ENCODE measurements around the gene MCF2L2. TPM values are rescaled to one million over a fixed set of nuclear protein-coding genes. Genes with fewer than 3 reads are reported as not detected.

Gene MCF2L2
- polyA plus RNA-seq, 1 donor from 2014 or later, result 9.3 TPM

DNA sequence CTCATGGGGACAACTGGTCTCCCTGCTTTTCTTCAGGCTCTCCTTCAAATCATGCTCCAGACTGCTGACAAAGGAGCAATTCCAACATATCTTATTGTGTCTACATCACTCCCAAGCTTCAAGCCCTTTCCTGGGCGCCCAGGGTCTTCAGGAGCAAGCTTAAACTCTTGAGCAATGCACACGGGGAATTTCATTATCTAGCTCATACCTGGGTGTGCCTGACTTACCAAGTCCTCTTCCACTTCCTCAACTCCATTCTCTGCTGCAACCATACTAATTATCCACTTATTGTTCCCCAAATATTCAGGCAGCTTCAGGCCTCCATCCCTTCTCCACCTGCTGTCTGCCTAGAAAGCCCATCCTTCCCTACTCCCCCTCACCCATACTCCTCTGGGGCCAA, 124.7 kb downstream of the MCF2L2 start:
- Histone ChIP-seq H4K20me1 (ENCODE audit: insufficient read depth) (no peaks in the 10 kb centered on the region), H3K9me3 (ENCODE audit: low read length) (no peaks in the 10 kb centered on the region), H3K9me2 (ENCODE audit: insufficient read depth, low read length) (no peaks in the 10 kb centered on the region), H3K4me2 (ENCODE audit: low read length) (no peak overlapping the region), H3K79me2 (replicated peaks; ENCODE audit: insufficient read depth, low read length) (no peaks in the 10 kb centered on the region), H3K27me3 (ENCODE audit: insufficient read depth, low read depth, low read length) (no peaks in the 10 kb centered on the region), H3F3A (ENCODE audit: insufficient read depth, low read length, poor library complexity, severe bottlenecking) (no peaks in the 10 kb centered on the region), H2AFZ (ENCODE audit: low read depth, low read length) (no peak overlapping the region), H3K36me3 (ENCODE audit: insufficient read depth, low read length) (no peaks in the 10 kb centered on the region), H3K27ac (ENCODE audit: low read length) (no peak overlapping the region), H3K9ac (ENCODE audit: low read length) (no peak overlapping the region), H3K4me3 (ENCODE audit: low read length) (no peak overlapping the region)
- TF ChIP-seq RAD21 (conservative IDR thresholded peaks at IDR 0.05) (no peak), CTCF (IDR thresholded peaks at IDR 0.05; ENCODE audit: poor library complexity, severe bottlenecking) (no peak), SMC3 (conservative IDR thresholded peaks at IDR 0.05; ENCODE audit: poor library complexity) (no peak), TAF1 (IDR thresholded peaks at IDR 0.05; ENCODE audit: low read depth) (no peak), EZH2 (IDR thresholded peaks at IDR 0.05; ENCODE audit: borderline replicate concordance, insufficient read depth, low read length, poor library complexity, severe bottlenecking) (no peak)
- TF ChIP-seq, protein P1, sequence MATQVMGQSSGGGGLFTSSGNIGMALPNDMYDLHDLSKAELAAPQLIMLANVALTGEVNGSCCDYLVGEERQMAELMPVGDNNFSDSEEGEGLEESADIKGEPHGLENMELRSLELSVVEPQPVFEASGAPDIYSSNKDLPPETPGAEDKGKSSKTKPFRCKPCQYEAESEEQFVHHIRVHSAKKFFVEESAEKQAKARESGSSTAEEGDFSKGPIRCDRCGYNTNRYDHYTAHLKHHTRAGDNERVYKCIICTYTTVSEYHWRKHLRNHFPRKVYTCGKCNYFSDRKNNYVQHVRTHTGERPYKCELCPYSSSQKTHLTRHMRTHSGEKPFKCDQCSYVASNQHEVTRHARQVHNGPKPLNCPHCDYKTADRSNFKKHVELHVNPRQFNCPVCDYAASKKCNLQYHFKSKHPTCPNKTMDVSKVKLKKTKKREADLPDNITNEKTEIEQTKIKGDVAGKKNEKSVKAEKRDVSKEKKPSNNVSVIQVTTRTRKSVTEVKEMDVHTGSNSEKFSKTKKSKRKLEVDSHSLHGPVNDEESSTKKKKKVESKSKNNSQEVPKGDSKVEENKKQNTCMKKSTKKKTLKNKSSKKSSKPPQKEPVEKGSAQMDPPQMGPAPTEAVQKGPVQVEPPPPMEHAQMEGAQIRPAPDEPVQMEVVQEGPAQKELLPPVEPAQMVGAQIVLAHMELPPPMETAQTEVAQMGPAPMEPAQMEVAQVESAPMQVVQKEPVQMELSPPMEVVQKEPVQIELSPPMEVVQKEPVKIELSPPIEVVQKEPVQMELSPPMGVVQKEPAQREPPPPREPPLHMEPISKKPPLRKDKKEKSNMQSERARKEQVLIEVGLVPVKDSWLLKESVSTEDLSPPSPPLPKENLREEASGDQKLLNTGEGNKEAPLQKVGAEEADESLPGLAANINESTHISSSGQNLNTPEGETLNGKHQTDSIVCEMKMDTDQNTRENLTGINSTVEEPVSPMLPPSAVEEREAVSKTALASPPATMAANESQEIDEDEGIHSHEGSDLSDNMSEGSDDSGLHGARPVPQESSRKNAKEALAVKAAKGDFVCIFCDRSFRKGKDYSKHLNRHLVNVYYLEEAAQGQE (IDR thresholded peaks at IDR 0.05; ENCODE audit: borderline replicate concordance), result no peak

DNA sequence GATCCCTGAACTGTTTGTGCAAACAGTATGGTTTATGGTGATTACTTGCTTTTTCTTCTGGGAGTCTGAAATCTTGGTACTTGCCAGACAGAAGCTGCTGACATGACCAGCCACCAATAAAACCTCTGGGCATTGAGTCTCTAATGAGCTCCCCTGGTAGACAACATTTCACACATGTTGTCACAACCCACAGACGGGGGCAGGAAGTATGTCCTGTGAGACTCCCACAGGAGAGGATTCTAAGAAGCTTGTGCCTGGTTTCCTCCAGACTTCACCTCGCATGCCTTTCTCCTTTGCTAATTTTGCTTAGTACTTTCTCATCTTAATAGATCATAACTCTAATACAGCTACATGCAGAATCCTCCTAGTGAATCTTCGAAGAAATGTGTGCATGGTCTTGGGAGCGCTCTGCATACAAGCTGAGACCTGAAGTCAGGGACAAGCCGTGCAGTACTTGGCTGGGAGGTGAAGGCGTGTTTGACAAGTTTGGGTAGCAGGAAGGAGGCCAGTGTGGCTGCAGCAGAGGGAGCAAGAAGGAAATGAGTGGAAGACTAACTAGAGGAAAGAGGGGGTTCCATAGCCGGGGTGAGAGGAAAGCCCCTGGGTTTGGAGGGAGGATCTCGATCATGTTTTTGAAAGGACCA, 126.4 kb downstream of the MCF2L2 start:
- Histone ChIP-seq H3K4me2 (ENCODE audit: low read length) (no peak overlapping the region), H3K9ac (ENCODE audit: low read length) (no peak overlapping the region), H3K36me3 (ENCODE audit: insufficient read depth, low read length) (no peaks in the 10 kb centered on the region)

More for the DNA sequence above, 126.4 kb downstream of the MCF2L2 start:
- H3K27ac ChIP-seq (ENCODE audit: low read length), result no peak overlapping the region
- no peaks in the 10 kb centered on the region for H3K9me2 ChIP-seq (ENCODE audit: insufficient read depth, low read length)
- no peaks in the 10 kb centered on the region for H3F3A ChIP-seq (ENCODE audit: insufficient read depth, low read length, poor library complexity, severe bottlenecking)
- no peak overlapping the region for H3K4me3 ChIP-seq (ENCODE audit: low read length)
- no peaks in the 10 kb centered on the region for H3K9me3 ChIP-seq (ENCODE audit: low read length)
- no peaks in the 10 kb centered on the region for H3K27me3 ChIP-seq (ENCODE audit: insufficient read depth, low read depth, low read length)
- no peaks in the 10 kb centered on the region for H3K79me2 ChIP-seq (replicated peaks; ENCODE audit: insufficient read depth, low read length)
- no peak overlapping the region for H2AFZ ChIP-seq (ENCODE audit: low read depth, low read length)
- TF ChIP-seq EP300 (conservative IDR thresholded peaks at IDR 0.05; ENCODE audit: poor library complexity, severe bottlenecking) (no peak), CTCF (IDR thresholded peaks at IDR 0.05; ENCODE audit: poor library complexity, severe bottlenecking) (no peak), TAF1 (IDR thresholded peaks at IDR 0.05; ENCODE audit: low read depth) (no peak), EZH2 (IDR thresholded peaks at IDR 0.05; ENCODE audit: borderline replicate concordance, insufficient read depth, low read length, poor library complexity, severe bottlenecking) (no peak), MXI1 (conservative IDR thresholded peaks at IDR 0.05; ENCODE audit: poor library complexity, severe bottlenecking) (no peak), POLR2AphosphoS5 (IDR thresholded peaks at IDR 0.05) (no peak)
- TF ChIP-seq, protein P1 (IDR thresholded peaks at IDR 0.05; ENCODE audit: borderline replicate concordance), result no peak
- H4K20me1 ChIP-seq (ENCODE audit: insufficient read depth), result no peaks in the 10 kb centered on the region
